ENCODE data around the gene PPP6R2.
"Not testable (repeated sequence)": the region's sequence is repeated elsewhere in the genome, so short reads cannot be mapped to it uniquely, and the experiment has no call there.

The PPP6R2 gene

DNA sequence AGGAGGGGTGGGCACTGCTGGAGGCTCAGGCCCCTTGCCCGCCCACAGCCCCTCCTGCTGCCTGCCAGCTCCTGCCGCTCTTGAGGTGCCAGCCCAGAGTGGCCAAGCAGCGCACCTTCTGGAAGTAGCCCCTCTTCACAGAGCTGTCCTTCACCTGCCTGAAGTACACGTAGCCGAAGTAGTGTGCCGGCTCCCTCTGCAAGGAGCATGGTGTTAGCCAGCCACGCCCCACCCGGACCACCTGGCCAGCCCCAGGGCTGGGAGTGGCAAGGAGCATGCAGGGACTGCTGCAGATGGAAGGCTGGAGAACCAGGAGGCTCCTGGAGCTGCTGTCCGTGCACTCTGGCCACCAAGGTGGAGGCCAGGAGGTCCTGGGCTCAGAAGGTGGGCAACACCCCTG, 25.9 kb upstream of the PPP6R2 start:
- DNase-seq (ENCODE audit: low read depth in 3 of 3), result no peak

DNA sequence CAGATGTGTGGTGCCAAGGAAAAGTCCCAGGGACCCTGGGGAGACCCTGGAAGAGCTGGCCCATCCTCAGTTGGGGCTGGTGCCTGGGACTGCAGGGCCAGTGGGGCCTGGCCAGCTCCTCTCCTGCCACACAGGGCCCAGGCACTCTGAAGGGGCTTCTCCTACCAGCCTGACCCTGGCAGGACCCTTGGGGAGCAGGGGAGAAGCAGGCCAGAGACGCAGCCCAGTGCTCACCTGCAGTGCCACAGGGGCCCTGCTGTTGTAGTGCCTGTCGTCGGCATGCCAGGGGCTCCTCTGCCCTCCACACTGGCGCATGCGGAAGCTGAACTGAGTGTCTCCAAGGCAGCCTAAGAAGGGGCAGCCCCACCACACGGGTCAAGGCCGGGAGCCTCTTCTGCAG, 25.5 kb upstream of the PPP6R2 start:
- no peak for DNase-seq (ENCODE audit: low read depth in 3 of 3)

DNA sequence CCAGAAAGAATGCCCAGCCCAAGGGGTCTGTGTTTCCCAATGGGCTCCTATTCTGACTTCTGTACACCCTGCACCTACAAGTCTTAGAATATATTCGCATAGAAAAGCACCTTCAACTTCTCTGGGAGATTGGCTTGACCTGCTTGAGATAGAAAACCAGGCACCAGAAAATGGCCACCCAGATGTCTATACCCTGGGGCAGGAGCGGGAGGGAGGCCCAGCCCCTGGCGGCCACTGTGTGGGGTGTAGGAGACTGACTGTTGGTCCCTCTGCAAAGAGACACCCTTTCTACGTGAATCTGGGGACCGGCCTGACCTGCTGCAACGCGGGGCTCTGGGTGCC, 24.8 kb upstream of the PPP6R2 start:
- DNase-seq (ENCODE audit: low read depth in 3 of 3), result no peak

DNA sequence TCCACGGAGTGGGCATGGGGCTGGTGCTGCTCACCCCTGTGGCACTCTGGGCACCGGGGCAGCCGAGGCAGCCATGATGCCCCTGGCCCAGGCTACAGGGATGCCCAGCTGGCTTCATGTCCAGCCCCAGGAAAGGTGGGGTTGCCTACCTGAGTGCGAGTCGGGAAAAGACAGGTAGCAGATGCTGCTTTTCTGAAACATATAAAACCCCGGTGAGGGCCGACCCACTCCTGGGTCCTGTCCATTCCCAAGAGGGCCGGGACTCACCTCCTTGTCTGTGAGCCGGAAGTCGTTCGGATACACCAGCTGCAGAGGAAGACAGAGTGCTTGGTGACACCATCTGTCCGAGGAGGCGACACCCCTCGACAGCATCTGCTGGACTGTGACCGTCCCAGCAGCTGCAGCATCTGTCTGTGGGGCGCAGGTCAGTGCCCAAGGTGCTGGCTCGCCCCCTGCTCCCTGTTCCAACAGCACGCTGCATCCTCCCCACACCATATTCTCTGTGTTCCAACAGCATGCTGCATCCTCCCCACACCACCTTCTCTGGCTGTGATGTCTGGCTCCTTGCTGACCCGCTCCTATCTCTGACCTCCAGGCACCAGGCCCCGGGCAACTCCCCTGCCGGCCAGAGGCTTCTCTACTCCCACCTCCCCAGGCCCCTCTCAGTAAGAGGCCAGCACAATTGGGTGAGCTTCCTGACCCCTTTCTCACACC, 24.3 kb upstream of the PPP6R2 start:
- no peak for DNase-seq (ENCODE audit: low read depth in 3 of 3)

DNA sequence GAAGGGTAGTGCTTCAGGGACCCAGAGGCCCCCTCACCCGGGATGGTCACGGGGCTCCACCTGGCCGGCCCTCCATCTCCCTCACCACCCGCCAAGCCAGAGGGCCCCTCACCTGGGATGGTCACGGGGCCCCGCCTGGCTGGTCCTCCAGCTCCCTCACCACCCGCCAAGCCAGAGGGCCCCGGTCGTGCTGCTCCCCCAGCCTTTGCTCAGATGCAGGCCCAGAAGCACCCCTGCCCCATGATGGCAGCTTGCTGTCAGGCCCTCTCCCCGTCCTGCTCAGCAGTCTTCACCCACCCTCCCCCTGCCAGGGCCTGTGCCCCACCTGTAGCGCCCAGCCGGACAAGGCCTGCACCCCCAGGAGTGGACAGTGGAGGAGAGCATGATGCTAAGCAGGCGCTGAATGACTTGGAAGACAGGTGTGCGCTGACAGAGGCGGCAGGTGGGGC, 23.6 kb upstream of the PPP6R2 start:
- no peak for DNase-seq (ENCODE audit: low read depth in 3 of 3)

DNA sequence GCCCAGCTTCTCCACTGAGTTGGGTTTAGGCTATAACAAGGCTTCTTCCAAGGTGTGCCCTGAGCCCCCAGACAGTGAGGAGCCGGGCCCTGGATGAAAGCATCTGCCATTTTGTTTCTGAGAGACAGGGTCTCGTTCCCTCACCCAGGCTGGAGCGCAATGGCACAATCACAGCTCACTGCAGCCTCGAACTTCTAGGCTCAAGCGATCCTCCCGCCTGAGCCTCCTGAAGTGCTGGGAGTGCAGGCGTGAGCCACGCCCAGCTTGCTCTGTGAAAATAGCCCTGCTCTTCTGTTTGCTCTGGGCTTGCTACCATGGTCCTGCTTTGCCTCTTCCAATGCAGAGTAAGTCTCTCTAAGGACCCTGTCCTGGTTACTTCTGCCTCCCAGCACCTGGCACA, 23.0 kb upstream of the PPP6R2 start:
- no peak for DNase-seq (ENCODE audit: low read depth in 3 of 3)

DNA sequence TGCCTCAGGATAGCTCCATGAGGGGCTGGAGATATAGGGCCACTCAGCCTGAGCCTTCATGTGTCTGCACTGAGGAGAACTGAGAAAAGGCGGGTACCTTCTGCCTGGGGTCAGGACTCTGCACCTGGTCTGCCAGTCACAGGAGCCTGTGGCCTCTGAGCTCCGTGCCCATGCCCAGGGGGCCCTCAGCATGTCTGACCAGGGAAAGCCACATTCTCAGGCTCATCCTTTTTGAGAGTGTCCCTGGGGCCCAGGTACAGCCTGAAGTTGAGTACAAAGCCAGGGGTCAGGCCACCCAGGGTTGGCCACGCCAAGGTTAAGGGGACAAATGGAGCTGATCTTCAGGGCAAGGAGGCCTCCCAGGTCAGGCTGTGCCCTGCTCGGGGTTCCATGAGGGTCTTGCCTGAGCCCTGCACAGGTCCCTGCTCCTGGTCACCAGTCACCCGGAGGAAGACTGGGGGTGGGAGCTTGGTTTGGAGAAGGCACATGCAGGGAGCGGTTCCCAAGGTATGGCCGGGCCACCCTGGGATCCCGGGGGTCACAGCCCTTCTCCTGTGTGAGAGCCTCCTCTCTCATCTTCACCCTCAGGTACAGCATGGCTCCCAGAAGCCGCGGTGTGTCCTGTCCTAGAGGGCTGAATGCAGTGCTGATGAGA, 22.3 kb upstream of the PPP6R2 start:
- DNase-seq (ENCODE audit: low read depth in 3 of 3), result no peak

DNA sequence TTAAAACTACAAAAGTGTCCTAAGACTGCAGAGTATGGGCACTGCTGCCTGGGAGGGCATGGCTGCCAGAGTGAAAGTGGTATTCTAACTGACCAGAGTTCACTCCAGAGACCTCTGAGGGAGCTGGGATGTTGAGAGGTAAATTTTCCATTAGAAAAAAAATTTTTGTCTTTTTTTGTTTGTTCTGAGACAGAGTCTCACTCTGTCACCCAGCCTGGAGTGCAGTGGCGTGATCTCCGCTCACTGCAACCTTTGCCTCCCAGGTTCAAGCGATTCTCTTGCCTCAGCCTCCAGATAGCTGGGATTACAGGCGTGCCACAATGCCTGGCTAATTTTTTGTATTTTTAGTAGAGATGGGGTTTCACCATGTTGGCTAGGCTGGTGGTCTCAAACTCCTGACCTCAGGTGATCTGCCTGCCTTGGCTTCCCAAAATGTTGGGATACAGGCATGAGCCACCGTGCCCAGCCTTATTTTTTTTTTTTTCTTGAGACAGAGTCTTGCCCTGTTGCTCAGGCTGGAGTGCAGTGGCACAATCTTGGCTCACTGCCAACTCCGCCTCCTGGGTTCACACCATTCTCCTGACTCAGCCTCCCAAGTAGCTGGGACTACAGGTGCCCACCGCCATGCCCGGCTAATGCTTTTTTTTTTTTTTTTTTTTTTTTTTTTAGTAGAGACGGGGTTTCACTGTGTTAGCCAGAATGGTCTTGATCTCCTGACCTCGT, 20.6 kb upstream of the PPP6R2 start:
- not testable (repeated sequence) for DNase-seq (ENCODE audit: low read depth in 3 of 3)

DNA sequence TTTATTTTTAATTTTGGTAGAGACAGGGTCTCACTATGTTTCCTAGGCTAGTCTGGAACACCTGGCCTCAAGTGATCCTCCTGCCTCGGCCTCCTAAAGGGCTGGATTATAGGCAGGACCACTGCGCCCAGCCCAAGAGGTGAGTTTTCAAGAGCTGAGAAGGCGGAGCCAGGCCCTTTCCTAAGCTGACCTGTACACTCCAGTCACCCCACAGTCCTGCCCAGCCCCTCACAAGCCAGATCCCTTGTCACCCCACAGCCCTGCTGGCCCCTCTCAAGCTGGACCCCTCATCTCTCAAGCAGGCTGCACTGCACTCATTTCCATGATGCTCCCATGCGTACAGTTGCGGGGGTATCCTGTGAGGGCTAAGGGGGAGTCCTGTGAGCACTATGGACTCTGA, 19.2 kb upstream of the PPP6R2 start:
- DNase-seq (ENCODE audit: low read depth in 3 of 3), result no peak

DNA sequence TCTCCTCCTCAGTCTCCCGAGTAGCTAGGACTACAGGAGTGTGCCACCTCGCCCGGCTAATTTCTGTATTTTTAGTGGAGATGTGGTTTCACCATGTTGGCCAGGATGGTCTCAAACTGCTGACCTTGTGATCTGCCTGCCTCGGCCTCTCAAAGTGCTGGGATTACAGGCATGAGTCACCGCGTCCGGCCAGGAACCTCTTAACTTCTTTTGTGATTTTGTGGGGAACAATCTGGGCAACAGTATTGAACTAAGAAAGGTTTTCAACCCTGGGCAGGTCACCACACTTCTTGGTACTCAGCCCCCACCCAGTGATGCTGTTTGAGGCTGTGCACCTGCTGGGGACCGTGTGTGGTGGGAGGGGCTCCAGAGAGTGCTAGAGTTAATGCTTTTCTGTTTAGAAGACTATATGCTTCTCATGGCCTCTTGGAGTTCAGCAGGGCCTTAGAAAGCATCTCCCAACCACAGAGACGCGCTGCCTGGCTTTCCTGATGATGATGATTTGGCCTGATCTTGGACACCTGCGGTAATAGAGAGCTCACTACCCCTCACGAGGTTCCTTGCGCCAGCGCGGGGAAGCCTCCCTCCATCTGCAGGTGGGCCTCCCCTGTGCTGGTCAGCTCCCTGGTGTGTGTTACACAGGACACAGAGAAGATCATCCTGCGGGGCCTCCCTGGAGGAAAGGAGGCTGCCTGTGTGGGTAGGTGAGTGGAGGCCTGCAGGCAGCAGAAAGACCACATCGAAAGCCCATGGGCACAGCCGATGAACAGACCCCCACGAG, 17.5 kb upstream of the PPP6R2 start:
- no peak for DNase-seq (ENCODE audit: low read depth in 3 of 3)

DNA sequence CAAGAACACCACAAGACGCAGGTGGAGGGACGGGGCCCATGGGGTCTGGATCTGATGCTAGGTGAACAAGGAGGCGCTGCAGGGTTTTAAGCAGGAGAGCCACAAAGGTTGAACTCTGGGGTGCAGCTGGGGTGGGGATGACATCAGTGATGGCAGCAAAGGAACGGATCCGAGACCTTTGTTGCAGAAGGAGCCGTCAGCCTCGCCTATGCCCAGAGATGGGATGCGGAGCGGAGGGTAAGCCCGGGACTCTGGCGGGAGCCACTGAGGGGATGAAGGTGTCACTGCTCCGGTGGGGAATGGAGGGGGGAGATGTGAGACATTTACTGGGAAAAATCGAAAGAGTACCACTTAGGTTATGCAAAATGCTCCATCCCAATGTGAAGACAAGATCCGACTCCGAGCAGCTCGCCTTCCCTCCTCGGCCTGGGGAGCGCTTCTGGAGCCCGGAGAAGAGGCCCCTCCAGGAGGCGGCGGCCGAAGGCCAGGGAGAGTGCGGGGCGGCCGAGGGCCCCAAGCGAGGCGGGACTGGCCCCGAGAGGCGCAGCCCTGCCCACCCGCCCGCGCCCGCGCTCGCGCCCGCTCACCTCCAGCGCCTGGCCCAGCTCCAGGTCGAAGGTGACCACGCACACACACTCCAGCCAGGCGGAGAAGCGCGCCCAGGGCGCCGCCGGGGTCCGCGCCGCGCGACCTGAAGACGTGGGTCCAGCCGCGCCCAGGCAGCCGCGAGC, 16.7 kb upstream of the PPP6R2 start:
- no peak for DNase-seq (ENCODE audit: low read depth in 3 of 3)

DNA sequence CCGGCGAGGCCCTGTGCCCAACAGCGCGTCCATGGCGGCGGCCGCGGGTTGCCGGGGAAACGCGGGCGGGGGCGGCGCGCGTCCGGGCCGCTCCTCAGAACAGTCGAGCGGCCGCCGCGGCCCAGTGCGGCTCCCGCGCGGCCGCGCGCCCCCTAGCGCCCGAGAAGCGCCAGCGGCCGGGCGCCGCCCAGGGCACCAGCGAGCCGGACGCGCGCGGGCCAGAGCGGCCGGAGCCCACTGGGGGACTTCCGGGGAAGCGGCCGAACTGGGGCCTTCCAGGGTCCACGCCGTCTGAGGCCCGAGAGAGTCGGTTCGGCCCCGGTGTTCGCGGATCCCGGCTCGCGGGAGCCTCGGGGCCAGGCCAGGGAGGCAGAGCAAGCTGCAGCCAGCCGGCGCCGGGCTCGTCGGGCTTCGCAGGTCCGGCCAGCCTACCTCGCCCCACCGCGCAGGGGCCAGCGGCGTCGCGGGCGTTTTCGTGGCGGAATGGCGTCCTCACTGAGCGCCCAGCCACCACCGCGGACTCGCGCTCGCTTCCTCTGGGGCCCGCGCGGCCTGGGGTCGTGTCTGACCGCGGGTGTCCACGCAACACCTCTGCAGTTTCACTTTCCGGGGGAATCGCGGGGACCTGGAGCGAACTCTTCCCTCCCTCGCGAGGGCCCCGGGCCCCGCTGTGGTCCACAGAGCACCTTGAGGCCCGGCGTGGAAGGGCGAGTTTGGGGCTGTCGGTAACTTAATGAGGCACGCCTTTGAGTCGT, 16.0 kb upstream of the PPP6R2 start, which contains the start of gene DENND6B:
DENND6B (minus strand) TSS at position 57 of the 755 bp plus-strand sequence; CDS start at position 33, 24 bp downstream.
- peak in 2 of 3 donors; percentile 42 to 60 for DNase-seq (ENCODE audit: low read depth in 3 of 3)

DNA sequence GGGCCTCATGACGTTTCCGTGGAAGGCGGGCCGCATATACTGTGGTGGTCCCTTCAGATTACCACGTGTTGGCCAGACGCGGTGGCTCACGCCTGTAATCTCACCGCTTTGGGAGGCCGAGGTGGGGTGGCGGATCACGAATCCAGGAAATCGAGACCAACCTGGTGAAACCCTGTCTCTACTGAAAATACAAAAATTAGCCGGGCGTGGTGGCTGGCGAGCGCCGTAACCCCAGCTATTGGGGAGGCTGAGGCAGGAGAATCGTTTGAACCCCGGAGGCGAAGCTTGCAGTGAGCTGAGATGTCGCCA, 15.5 kb upstream of the PPP6R2 start:
- DNase-seq (ENCODE audit: low read depth in 3 of 3), result no peak

DNA sequence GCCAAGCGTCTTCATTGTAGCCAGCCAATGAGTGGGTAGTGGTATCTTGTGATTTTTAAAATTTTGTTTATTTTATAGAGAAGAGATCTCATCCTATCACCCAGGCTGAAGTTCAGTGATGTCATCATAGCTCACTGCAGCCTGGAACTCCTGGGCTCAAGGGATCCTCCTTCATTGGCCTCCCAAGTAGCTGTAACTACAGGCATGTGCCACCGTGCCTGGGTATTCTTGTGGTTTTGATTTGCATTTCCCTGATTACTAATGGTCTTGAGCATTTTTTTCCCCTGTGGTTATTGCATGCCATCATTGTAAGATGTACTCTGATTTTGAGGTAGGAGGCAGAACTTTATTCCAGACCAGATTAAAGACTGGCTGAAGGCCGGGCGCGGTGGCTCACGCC, 13.9 kb upstream of the PPP6R2 start:
- DNase-seq (ENCODE audit: low read depth in 3 of 3), result no peak

DNA sequence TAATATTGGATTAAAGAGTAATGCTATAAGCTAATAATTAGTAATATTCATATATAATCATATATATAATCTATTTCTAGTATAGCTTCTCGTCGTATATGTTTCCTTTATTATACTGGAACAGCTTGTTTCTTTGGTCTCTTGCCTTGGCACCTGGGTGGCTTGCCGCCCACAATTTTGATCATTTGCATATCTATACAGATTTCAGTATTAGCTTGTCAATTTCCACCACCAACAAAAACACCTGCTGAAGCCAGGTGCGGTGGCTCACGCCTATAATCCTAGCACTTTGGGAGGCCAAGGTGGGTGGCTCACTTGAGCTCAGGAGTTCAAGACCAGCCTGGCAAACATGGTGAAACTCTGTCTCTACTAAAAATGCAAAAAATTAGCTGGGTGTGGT, 8.7 kb upstream of the PPP6R2 start:
- DNase-seq (ENCODE audit: low read depth in 3 of 3), result not testable (repeated sequence)

DNA sequence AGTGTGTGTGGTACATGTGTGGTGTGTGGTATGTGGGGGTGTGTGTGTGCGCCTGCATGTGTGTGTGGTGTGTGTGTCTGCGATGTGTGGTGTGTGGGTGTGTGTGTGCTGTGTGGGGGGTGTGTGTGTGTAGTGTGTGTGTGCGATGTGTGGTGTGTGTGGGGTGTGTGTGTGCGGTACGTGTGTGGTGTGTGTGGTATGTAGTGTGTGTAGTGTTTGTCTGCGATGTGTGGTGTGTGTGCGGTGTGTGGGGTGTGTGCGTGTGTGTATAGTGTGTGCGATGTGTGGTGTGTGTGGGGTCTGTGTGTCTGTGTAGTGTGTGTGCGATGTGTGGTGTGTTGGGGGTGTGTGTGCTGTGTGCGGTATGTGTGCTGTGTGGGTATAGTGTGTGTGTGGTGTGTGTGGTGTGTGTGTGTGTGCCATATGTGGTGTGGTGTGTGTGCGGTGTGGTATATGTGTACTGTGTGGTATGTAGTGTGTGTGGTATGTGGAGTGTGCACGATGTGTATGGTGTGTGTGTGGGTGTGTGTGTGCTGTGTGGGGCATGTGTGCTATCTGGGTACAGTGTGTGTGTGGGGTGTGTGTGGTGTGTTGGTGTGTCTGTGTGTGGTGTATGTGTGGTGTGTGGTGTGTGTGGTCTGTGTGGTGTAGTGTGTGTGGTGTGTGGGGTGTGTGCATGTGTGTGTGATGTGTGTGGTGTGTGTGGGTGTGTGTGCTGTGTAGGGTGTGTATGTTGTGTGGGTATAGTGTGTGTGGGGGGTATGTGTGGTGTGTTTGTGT, 5.7 kb upstream of the PPP6R2 start:
- DNase-seq (ENCODE audit: low read depth in 3 of 3), result no peak

DNA sequence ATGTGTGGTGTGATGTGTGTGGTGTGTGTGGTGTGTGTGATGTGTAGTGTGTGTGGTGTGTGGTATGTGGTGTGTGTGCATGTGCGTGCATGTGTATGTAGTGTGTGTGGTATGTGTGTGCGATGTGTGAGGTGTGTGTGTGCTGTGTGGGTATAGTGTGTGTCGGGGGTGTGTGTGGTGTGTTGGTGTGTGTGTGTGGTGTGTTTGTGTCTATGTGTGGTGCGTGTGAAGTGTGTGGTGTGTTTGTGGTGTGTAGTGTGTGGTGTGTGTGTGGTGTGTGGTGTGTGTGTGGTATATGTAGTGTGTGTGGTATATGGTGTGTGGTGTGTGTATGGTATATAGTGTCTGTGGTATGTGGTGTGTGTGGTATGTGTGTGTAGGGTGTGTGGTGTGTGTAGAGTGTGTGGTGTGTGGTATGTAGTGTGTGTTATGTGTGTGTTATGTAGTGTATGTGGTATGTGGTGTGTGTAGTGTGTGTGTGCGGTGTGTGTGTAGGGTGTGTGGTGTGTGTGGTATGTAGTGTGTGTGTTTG, 5.0 kb upstream of the PPP6R2 start:
- no peak for DNase-seq (ENCODE audit: low read depth in 3 of 3)

DNA sequence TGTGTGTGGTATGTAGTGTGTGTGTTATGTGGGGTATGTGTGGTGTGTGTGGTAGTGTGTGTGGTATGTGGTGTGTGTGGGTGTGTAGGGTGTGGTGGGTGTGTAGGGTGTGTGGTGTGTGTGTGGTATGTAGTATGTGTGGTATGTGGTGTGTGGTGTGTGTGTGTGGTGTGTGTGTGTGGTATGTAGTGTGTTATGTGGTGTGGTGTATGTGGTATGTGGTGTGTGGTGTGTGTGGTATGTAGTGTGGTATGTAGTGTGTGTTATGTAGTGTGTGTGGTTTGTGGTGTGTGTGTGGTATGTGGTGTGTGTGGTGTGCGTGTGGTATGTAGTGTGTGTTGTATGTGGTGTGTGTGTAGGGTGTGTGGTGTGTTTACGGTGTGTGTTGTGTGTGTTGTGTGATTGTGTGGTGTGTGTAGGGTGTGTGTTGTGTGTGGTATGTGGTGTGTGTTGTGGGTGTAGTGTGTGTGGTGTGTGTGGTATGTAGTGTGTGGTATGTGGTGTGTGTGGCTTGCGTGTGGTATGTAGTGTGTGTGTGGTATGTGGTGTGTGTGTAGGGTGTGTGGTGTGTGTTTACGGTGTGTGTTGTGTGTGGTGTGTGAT, 4.2 kb upstream of the PPP6R2 start:
- no peak for DNase-seq (ENCODE audit: low read depth in 3 of 3)
